ENCODE measurements around the gene ZNF532.

Gene ZNF532

GRCh38 chr18:58975781-58976180 lies 111.1 kb downstream of the ZNF532 start:
- DNase-seq (ENCODE audit: low read depth) = no peak
- no peak overlapping the region for H3K4me3 ChIP-seq (ENCODE audit: low read depth, low read length)
- no peak for TF ChIP-seq CTCF (IDR thresholded peaks at IDR 0.05; ENCODE audit: insufficient read depth, low read depth, low read length, missing control alignments)

- H3K4me3 ChIP-seq (ENCODE audit: low read depth, low read length) = no peak overlapping the region
- TF ChIP-seq CTCF (IDR thresholded peaks at IDR 0.05; ENCODE audit: insufficient read depth, low read depth, low read length, missing control alignments) = no peak
- no peak for DNase-seq (ENCODE audit: low read depth)
Observed at GRCh38 chr18:58977223-58977622, 112.5 kb downstream of the ZNF532 start.

GRCh38 chr18:58977801-58978200 lies 113.1 kb downstream of the ZNF532 start:
- no peak overlapping the region for H3K4me3 ChIP-seq (ENCODE audit: low read depth, low read length)
- no peak for DNase-seq (ENCODE audit: low read depth)
- TF ChIP-seq CTCF (IDR thresholded peaks at IDR 0.05; ENCODE audit: insufficient read depth, low read depth, low read length, missing control alignments) = no peak

- no peak for TF ChIP-seq CTCF (IDR thresholded peaks at IDR 0.05; ENCODE audit: insufficient read depth, low read depth, low read length, missing control alignments)
- no peak overlapping the region for H3K4me3 ChIP-seq (ENCODE audit: low read depth, low read length)
- no peak for DNase-seq (ENCODE audit: low read depth)
Observed at GRCh38 chr18:58978916-58979315, 114.2 kb downstream of the ZNF532 start.

GRCh38 chr18:58979615-58980014 lies 114.9 kb downstream of the ZNF532 start:
- DNase-seq (ENCODE audit: low read depth) = no peak
- H3K4me3 ChIP-seq (ENCODE audit: low read depth, low read length) = no peak overlapping the region
- TF ChIP-seq CTCF (IDR thresholded peaks at IDR 0.05; ENCODE audit: insufficient read depth, low read depth, low read length, missing control alignments) = no peak

- DNase-seq (ENCODE audit: low read depth) = no peak
- no peak overlapping the region for H3K4me3 ChIP-seq (ENCODE audit: low read depth, low read length)
- no peak for TF ChIP-seq CTCF (IDR thresholded peaks at IDR 0.05; ENCODE audit: insufficient read depth, low read depth, low read length, missing control alignments)
Observed at GRCh38 chr18:58980991-58981390, 116.3 kb downstream of the ZNF532 start.

All from GM12865 (cell line).